Loucy (cell line): ENCODE measurements around the gene THAP4.

ENCODE experiments used
- CTCF ChIP-seq: fragments of 200-600 bp; sonication (generic); conservative IDR thresholded peaks from 2 replicates; pipeline ENCODE4 v1.5.1; 2014; ENCODE audit warnings: mild to moderate bottlenecking, antibody characterized with exemption, low read length
- EZH2phosphoT487 ChIP-seq: fragments of 200-600 bp; IDR thresholded peaks from 2 replicates; pipeline ENCODE4 v1.6.1; 2018; ENCODE audit warnings: antibody characterized with exemption, mild to moderate bottlenecking, moderate library complexity, borderline replicate concordance

GRCh38 chr2:241535871-241536655 is 100.9 kb downstream of the THAP4 start:
- TF ChIP-seq EZH2phosphoT487 (no peak), CTCF (no peak)
